Urinary bladder (tissue), 4 donors: ENCODE measurements around the gene SPON1. TPM values are rescaled to one million over a fixed set of nuclear protein-coding genes. Genes with fewer than 3 reads are reported as not detected.

Experiments
- DNase-seq: peaks from one replicate; pipeline ENCODE4 v3.0.0-alpha.2; 2015; ENCODE audit errors: extremely low spot score
- H3K27ac ChIP-seq: one replicate; pipeline ENCODE4 v1.5.1; 2013; ENCODE audit warnings: low read depth, mild to moderate bottlenecking, moderate library complexity
- H3K36me3 ChIP-seq: one replicate; pipeline ENCODE4 v1.6.1; 2013; ENCODE audit warnings: mild to moderate bottlenecking, moderate library complexity; ENCODE audit not compliant: insufficient read depth
- H3K4me1 ChIP-seq: one replicate; pipeline ENCODE4 v1.6.1; 2013; ENCODE audit warnings: mild to moderate bottlenecking, moderate library complexity; ENCODE audit not compliant: insufficient read depth
- H3K4me3 ChIP-seq: one replicate; pipeline ENCODE4 v1.5.1; 2013; ENCODE audit warnings: low read depth, low read length
- WGBS: extraction: QIAGEN DNeasy Blood & Tissue Kit; methylation state at CpG from one replicate; pipeline ENCODE4 v1.1.7; 2013; 5-methylcytosine and 5-hydroxymethylcytosine counted together
- polyA plus RNA-seq: library from polyadenylated mRNA; stranded (reverse); fragments of 200-250 nt; gene quantifications from one replicate; pipeline ENCODE4 v1.2.3, GENCODE V29; 2013
- total RNA-seq: library from RNA; depleted of rRNA; stranded (reverse); fragments of >200 nt; gene quantifications from one replicate; pipeline ENCODE4 v1.2.3, GENCODE V29; 2014
- donor health status: healthy with polysubstance abuse.
- donor health status: healthy.

Gene SPON1
- total and polyA plus RNA-seq, 2 donors: 71.5 to 131 TPM

DNA sequence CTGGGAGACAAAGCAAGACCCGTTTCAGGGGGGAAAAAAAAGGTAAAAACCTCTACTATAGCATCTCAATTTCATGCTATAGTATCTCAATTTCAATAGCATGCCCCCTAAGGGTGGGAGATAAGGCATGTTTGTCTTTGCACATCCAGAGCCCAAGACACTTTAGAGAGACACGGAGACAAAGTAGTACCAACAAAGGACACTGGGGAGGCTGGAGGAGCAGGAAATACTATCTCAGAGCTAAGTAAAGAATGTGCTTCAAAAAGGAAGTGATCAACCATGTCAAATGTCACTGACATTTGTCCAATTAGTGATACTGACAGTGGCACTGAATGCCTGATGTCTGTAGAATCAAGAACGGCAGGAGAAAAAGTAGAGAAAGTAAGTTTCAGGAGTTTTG is 327.9 kb downstream of the SPON1 start:
- WGBS: 94% methylated on average over 3 of the region's 3 CpGs
- DNase-seq: no peak

DNA sequence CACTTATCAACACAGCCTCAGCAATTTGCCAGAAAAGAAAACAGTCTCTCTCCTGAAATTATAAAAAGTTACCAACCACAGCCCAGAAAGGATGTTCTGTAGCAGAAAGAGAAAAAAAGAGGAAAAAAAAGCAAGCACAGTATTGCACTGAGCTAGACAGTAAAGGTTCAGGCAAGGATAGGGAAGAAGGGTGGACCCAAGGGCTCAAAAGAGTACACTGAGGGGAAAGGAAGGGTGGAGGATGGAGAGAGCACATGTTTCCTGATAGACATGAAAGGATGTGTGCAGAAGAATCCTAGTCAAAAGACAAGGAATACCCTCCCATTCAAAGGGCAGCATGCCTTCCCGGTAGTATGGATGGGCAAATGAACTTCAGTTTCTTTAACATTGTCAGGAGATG is 337.4 kb downstream of the SPON1 start:
- Histone ChIP-seq H3K36me3 (no peaks in the 10 kb centered on the region), H3K4me3 (no peak overlapping the region), H3K4me1 (peaks cover 2% of the 10 kb centered on the region), H3K27ac (no peak overlapping the region)
- DNase-seq: no peak
- 82% methylated on average over 1 of the region's 1 CpG for WGBS

More for the DNA sequence above, 327.9 kb downstream of the SPON1 start:
- Histone ChIP-seq H3K4me3 (no peak overlapping the region), H3K36me3 (peaks cover 4% of the 10 kb centered on the region), H3K27ac (no peak overlapping the region), H3K4me1 (no peaks in the 10 kb centered on the region)

DNA sequence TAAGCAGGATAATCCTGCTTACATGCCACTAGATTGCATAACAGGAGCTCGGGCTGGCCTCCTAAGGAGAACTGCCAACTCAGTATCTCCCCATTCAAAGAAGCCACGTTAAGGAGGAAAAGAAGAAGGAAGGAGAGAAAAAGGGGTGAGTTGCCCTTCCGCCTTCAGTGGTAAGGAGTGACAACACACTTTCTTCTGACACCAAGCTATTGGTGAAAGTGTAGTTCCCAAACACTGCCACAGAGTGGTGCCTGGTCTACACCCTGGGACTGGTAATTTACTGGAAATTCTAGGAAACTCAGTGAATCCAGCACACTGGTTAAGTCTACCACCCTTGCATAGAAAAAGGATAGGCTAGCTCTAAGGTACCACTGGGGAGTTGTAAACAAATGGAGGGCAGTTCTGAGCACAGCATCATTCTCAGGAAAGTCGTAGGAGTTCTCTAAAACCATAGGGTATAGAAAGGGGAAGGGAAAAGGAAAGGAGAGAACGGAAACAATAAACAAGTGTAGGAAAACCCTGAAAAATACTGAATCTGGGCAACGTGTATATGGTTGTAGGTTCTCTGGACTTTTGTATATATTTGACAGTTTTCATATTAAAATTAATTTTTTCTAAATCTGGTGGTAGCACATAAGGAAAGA is 338.3 kb downstream of the SPON1 start:
- 43% methylated on average over 6 of the region's 6 CpGs for WGBS
- no peak for DNase-seq

DNA sequence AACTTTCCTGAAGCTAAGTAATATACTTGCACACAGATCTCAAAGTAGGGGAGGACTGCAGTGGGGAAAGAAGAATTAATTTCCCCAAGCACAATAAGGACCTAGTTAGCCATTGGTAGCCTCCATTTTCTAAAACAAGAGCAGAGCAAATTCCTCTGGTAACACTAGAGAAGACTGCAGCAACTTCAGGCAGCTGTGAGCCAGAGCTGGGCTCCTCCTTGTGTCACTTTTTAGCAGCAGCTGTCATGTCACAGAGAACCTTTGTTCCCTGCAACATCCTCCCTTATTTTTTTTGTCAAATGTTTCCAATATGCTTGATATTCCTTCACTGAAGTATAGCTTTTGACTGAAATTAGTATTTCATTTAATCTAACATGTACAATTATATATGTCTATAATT is 342.1 kb downstream of the SPON1 start:
- H3K36me3 ChIP-seq: no peaks in the 10 kb centered on the region
- H3K4me1 ChIP-seq: peaks cover 6% of the 10 kb centered on the region
- no peak overlapping the region for H3K4me3 ChIP-seq
- DNase-seq: no peak
- H3K27ac ChIP-seq: no peak overlapping the region

More for the DNA sequence above, 338.3 kb downstream of the SPON1 start:
- Histone ChIP-seq H3K4me1 (peaks cover 2% of the 10 kb centered on the region), H3K36me3 (no peaks in the 10 kb centered on the region), H3K4me3 (no peak overlapping the region), H3K27ac (no peak overlapping the region)

DNA sequence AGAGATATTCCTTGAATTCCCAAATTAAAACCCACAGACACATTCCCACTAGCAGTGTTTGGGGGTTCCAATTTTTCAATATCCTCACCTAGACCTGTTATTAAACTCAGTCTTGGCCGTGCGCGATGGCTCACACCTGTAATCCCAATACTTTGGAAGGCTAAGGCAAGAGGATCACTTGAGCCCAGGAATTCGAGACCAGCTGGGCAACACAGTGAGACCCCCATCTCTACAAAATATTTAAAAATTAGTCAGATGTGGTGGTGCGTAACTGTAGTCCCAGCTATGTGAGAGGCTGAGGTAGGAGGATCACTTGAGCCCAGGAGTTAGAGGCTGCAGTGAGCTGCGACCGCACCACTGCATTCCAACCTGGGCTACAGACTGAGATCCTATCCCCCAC is 343.1 kb downstream of the SPON1 start:
- H3K27ac ChIP-seq: no peak overlapping the region
- H3K36me3 ChIP-seq: no peaks in the 10 kb centered on the region
- H3K4me3 ChIP-seq: no peak overlapping the region
- peaks cover 3% of the 10 kb centered on the region for H3K4me1 ChIP-seq
- no peak for DNase-seq
- WGBS: 99% methylated on average over 7 of the region's 7 CpGs

DNA sequence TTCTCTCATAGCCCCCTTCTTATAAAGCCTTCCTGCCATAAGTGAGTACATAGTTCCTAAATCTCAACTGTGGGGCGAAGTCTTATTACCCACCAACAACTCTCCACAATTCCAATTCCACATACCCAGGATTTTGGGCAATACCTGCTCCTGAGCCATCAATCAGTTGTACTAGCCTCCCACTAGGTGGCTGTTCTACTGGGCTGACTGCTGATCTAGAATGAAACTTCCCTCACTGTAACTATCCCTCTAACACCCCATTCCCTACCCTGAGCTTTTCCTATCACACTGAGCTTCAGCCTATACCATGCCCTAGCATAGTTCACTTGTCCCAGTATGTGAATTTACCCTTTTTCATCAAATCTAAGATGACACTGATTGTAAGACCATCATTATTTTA is 344.0 kb downstream of the SPON1 start:
- Histone ChIP-seq H3K4me3 (no peak overlapping the region), H3K36me3 (no peaks in the 10 kb centered on the region), H3K27ac (no peak overlapping the region), H3K4me1 (peaks cover 3% of the 10 kb centered on the region)
- WGBS: 96% methylated on average over 1 of the region's 1 CpG
- no peak for DNase-seq

DNA sequence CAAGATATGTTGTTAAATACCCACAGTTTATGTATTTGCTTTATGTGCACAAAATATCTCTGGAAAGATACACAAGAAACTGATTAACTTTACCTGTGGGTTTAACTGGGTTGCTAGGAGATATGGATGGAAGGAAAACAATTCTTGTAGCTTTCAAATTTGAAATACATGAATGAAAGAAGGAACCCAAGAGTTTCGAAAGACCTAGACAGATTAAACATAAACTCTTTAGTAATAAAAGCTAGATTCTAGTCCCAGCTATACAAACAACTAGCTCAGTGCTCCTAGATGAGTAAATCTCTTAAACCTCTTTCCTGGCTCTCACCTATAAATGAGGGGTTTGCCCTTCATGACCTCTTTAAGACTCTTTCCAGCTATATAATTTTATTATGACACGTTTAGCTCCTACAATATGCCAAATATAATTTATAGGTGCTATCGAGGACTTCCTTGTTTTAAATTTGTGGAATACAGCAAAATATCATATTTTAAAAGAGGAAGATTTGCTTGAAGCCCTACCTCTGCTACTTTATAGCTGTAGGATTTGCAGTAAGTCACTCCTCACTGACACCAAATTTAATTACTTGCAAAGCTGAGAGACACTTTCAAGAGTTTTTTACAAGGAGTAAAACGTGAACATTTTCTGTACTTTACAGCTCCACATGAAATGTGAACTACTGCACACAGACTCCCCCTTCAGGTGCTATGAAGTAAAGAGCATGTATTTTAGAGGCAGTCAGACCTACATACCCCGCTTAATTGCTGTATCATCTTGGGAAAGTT is 345.8 kb downstream of the SPON1 start:
- DNase-seq: no peak
- no peaks in the 10 kb centered on the region for H3K36me3 ChIP-seq
- peaks cover 6% of the 10 kb centered on the region for H3K4me1 ChIP-seq
- no peak overlapping the region for H3K4me3 ChIP-seq
- no peak overlapping the region for H3K27ac ChIP-seq
- 28% methylated on average over 5 of the region's 5 CpGs for WGBS

DNA sequence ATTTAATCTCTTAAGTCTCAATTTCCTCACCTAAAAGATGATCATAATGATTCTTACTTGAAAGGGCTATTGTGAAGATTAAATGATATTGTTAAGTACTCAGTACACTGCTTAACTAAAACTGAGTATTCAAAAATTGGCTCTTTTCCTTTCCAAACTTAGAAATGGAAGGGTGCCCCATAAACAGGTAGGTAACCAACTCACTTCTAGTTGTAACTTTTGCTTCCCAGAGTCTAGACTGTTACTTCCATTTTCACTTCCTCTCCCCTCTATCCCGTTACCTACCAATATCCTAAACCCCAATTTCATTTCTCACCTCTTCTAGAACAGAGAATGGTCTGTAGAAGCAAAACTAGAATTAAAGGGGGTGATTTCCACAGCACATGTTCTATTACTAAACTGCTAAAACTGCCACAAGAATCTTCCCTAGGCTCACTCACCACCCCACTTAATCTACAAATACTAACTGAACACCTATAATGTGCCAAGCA is 346.4 kb downstream of the SPON1 start:
- no peak for DNase-seq
- H3K27ac ChIP-seq: no peak overlapping the region
- H3K4me3 ChIP-seq: no peak overlapping the region
- H3K36me3 ChIP-seq: no peaks in the 10 kb centered on the region
- WGBS: 97% methylated on average over 1 of the region's 1 CpG
- H3K4me1 ChIP-seq: peaks cover 6% of the 10 kb centered on the region

DNA sequence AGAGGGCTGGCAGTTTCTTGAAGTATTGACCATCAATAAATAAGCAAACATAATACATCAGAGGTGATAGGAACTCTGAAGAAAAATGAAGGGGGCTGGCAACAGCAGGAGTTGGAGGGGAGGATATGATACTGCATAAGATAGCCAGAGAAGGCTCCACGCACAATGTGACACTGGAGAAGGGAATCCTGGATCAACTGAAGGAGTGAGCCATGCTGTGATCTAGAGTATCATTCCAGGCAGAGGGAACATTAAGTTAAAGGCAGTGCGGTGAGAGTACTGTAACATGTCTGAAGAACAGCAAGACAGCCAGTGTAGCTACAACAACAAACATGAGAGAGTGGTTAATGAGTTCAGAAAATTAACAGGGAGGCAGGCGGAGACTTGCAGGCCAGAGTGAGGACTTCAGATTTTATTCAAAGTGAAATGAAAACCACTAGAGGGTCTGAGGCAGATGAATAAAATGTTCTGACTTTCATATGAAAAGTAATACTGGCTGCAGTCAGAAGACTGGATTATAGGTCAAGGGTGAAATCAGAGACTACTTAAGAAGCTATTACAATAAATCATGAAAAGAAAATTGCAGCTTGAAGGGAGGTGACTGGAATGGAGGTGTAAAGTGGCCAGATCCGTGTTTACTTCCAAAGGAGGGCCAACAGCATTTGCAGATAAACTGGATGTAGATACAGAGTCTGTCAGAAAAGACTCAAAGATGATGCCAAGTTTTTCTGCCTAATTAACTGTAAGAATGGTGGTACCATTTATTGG is 347.1 kb downstream of the SPON1 start:
- no peak for DNase-seq
- H3K4me1 ChIP-seq: peaks cover 6% of the 10 kb centered on the region

DNA sequence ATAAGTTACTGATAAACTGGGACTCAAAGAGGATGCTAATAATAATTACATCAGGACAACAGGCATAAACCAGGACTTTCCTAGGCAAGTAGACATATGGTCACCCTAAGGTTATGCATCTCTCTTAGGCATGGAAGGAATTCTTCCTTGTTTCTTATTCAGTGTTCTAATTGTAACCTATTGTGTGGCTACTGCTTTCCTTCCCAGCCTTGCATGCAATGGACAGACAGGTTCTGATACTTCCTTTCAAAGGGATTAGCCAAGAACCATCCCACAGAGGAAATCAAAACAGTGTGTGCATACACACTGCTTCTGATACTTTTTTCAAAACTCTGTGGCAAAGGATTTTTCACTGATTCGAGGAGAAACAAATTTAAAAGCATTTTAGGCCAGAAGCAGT is 348.2 kb downstream of the SPON1 start:
- DNase-seq: no peak
- 59% methylated on average over 1 of the region's 1 CpG for WGBS
- no peak overlapping the region for H3K4me3 ChIP-seq
- no peaks in the 10 kb centered on the region for H3K36me3 ChIP-seq
- no peak overlapping the region for H3K27ac ChIP-seq
- H3K4me1 ChIP-seq: peaks cover 6% of the 10 kb centered on the region

More for the DNA sequence above, 347.1 kb downstream of the SPON1 start:
- Histone ChIP-seq H3K27ac (no peak overlapping the region), H3K4me3 (no peak overlapping the region), H3K36me3 (no peaks in the 10 kb centered on the region)
- WGBS: 86% methylated on average over 4 of the region's 4 CpGs

DNA sequence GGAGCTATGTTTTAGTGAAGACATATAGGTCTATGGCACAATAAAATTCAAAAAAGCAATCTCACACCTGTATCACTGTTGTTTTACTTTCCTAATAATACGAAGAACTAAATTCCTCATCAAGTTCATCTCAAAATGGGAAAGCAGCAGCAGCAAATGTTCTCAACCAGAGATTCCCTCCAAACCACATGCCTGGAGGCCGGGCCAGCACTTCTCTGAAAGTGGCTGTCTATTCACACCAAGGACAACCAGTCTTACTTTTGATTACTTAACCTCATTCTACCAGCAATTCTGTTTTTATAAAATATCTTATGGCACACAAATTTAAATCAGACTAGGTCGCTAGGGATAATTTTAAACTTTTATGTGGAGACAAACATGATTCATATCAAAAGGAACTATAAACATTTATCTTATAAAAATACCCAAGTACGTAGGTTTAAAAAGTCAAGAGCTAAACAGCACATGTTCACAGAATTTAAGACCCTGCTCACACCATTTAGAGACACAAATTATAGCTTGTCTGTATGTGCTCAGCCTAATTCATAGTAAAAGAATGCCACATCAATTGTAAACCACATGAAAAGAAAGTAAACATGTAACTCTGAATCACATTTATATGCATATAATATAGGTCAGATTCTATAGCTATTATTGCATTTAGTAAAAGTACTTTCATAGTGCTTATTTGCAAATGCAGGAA is 350.4 kb downstream of the SPON1 start:
- WGBS: 37% methylated on average over 4 of the region's 4 CpGs
- Histone ChIP-seq H3K4me3 (no peak overlapping the region), H3K4me1 (peaks cover 6% of the 10 kb centered on the region), H3K27ac (no peak overlapping the region), H3K36me3 (no peaks in the 10 kb centered on the region)
- no peak for DNase-seq

DNA sequence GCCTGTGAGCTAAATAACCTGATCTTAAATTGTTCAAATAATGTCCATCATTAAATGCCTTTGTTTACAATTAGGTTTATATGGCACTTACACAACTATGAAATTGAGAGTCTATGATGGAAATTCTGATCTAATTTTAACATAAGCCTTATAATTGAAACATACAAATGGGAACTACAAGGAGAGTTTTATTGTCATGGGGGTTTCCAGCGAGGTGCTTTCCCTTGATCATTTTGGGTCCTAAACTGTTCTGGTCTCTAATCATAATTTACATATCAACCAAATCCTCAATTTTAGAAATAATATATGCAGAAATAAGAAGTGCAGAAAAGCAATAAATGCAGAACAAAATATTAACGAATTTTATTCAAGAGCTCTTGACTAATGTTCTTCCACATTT is 351.6 kb downstream of the SPON1 start:
- H3K4me3 ChIP-seq: no peak overlapping the region
- H3K27ac ChIP-seq: no peak overlapping the region
- WGBS: 86% methylated on average over 2 of the region's 2 CpGs
- peaks cover 6% of the 10 kb centered on the region for H3K4me1 ChIP-seq
- no peak for DNase-seq
- no peaks in the 10 kb centered on the region for H3K36me3 ChIP-seq

DNA sequence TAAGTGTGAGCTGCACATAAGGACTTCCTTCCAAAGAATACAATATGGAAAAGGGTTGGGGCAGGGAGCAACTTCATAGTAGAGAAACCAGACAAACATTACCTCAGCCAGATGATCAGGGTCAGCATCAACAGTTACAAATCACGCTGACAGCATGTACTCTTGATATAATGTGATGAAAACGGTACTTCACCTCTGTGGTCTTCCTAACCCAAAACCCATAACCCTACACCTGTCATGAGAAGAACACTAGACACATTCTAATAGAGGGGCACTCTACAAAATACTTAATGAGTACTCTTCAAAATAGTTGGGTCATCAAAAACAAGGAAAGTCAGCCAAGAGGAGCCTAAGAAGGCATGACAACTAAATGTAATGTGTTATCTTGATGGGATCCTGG is 352.6 kb downstream of the SPON1 start:
- no peak for DNase-seq
- H3K4me1 ChIP-seq: peaks cover 2% of the 10 kb centered on the region
- H3K36me3 ChIP-seq: no peaks in the 10 kb centered on the region
- no peak overlapping the region for H3K4me3 ChIP-seq
- H3K27ac ChIP-seq: no peak overlapping the region
- 80% methylated on average over 2 of the region's 2 CpGs for WGBS
